K562 (cell line): Measurements from ENCODE around the gene ABHD14A. TPM values are rescaled to one million over a fixed set of nuclear protein-coding genes. Genes with fewer than 3 reads are reported as not detected.

ENCODE experiments used
- CCNT2 ChIP-seq: IDR thresholded peaks from 2 replicates; pipeline ENCODE4 v1.6.1; 2011; ENCODE audit warnings: borderline replicate concordance, low read depth, mild to moderate bottlenecking, moderate library complexity, mixed read lengths, low read length; ENCODE audit not compliant: insufficient read length; ENCODE audit errors: extremely low read depth
- TAF15 ChIP-seq: fragments of 200-400 bp; formaldehyde crosslinking; IDR thresholded peaks from 2 replicates; pipeline ENCODE4 v1.6.1; 2017; ENCODE audit warnings: mild to moderate bottlenecking, low read depth, low read length, moderate library complexity
- TEAD1 ChIP-seq, 2 experiments: fragments of 450-650 bp in 1 of 2; sonication (generic) in 1 of 2; formaldehyde crosslinking; IDR thresholded peaks; 2 replicates each; pipeline versions ENCODE4 v1.4.0 to v1.8.0; 2020 to 2022; ENCODE audit warnings: mild to moderate bottlenecking in 2 of 2, missing genetic modification reagents in 1 of 2
- WHSC1 ChIP-seq: IDR thresholded peaks from one replicate; pipeline ENCODE4 v1.6.1; 2012; ENCODE audit warnings: low read length, control low read depth, inconsistent platforms
- ZNF699 ChIP-seq: fragments of 250-450 bp; sonication (Bioruptor Pico); IDR thresholded peaks from 2 replicates; pipeline ENCODE4 v1.8.0; 2021; ENCODE audit warnings: mild to moderate bottlenecking, moderate library complexity; ENCODE audit not compliant: insufficient replicate concordance
- polyA plus RNA-seq, 8 experiments: library from polyadenylated mRNA; depleted of rRNA in 4 of 8; stranded (reverse) in 5 of 8; unstranded in 3 of 8; fragments of >200 nt; fragmentation: Nextera tagmentation in 2 of 8; fragmentation: Illumina TruSeq in 1 of 8; extraction: Ambion mirVana in 2 of 8; extraction: Trizol in 1 of 8; gene quantifications; 2 replicates each; pipeline versions ENCODE4 v1.2.1 to v1.2.3, GENCODE V29; 2011 to 2014; ENCODE audit warnings: inconsistent platforms in 1 of 8, missing spikeins in 1 of 8
- total RNA-seq, 7 experiments: library from RNA; depleted of rRNA in 6 of 7; stranded (reverse); fragments of >200 nt in 6 of 7; fragmentation: Illumina TruSeq in 2 of 7; extraction: Trizol in 2 of 7; gene quantifications; 2 replicates each; pipeline versions ENCODE4 v1.2.1 to v1.2.3, GENCODE V29; 2011 to 2021; ENCODE audit warnings: low replicate concordance in 1 of 7
- TF ChIP-seq, protein P1 (sequence below): fragments of 250-450 bp; sonication (Bioruptor Pico); IDR thresholded peaks from 2 replicates; pipeline ENCODE4 v1.4.0; 2020
- TF ChIP-seq, protein P2 (sequence below): fragments of 200-800 bp; sonication (Bioruptor generic); IDR thresholded peaks from 2 replicates; pipeline ENCODE4 v1.6.1; 2017; ENCODE audit warnings: missing genetic modification characterization, missing compliant biosample characterization

The ABHD14A gene
- total and polyA plus RNA-seq, 9 of the 15 experiments (the other 6 are each of a cell fraction or from before 2014, with no cell fraction given) = 0.90 to 10.5 (median 8.3) TPM

DNA sequence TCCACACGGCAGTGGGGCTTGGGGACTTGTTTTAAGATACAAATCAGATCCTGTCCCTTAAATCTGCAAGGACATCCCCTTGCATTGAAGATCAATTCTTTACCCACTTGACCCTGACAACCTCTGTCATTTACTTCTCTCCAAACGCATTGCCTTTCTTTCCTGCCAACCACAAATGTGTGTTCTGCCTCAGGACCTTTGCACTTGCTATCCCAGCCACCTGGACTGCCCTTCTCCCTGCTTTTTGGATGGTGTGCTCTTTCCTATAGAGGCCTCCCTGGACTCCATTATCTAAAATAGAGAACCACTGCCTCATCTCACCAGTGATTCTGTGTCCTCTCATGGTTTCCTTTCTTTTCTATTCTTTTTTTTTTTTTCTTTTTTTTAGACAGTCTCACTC is 22.3 kb downstream of the ABHD14A start (continued):
- TF ChIP-seq TAF15 = no peak
- no peak for TF ChIP-seq TEAD1 (CRISPR knock-in tag; IDR thresholded peaks at IDR 0.05)
- TF ChIP-seq WHSC1 = no peak
- TF ChIP-seq, protein P1, sequence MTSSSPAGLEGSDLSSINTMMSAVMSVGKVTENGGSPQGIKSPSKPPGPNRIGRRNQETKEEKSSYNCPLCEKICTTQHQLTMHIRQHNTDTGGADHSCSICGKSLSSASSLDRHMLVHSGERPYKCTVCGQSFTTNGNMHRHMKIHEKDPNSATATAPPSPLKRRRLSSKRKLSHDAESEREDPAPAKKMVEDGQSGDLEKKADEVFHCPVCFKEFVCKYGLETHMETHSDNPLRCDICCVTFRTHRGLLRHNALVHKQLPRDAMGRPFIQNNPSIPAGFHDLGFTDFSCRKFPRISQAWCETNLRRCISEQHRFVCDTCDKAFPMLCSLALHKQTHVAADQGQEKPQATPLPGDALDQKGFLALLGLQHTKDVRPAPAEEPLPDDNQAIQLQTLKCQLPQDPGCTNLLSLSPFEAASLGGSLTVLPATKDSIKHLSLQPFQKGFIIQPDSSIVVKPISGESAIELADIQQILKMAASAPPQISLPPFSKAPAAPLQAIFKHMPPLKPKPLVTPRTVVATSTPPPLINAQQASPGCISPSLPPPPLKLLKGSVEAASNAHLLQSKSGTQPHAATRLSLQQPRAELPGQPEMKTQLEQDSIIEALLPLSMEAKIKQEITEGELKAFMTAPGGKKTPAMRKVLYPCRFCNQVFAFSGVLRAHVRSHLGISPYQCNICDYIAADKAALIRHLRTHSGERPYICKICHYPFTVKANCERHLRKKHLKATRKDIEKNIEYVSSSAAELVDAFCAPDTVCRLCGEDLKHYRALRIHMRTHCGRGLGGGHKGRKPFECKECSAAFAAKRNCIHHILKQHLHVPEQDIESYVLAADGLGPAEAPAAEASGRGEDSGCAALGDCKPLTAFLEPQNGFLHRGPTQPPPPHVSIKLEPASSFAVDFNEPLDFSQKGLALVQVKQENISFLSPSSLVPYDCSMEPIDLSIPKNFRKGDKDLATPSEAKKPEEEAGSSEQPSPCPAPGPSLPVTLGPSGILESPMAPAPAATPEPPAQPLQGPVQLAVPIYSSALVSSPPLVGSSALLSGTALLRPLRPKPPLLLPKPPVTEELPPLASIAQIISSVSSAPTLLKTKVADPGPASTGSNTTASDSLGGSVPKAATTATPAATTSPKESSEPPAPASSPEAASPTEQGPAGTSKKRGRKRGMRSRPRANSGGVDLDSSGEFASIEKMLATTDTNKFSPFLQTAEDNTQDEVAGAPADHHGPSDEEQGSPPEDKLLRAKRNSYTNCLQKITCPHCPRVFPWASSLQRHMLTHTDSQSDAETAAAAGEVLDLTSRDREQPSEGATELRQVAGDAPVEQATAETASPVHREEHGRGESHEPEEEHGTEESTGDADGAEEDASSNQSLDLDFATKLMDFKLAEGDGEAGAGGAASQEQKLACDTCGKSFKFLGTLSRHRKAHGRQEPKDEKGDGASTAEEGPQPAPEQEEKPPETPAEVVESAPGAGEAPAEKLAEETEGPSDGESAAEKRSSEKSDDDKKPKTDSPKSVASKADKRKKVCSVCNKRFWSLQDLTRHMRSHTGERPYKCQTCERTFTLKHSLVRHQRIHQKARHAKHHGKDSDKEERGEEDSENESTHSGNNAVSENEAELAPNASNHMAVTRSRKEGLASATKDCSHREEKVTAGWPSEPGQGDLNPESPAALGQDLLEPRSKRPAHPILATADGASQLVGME = no peak
- TF ChIP-seq, protein P2, sequence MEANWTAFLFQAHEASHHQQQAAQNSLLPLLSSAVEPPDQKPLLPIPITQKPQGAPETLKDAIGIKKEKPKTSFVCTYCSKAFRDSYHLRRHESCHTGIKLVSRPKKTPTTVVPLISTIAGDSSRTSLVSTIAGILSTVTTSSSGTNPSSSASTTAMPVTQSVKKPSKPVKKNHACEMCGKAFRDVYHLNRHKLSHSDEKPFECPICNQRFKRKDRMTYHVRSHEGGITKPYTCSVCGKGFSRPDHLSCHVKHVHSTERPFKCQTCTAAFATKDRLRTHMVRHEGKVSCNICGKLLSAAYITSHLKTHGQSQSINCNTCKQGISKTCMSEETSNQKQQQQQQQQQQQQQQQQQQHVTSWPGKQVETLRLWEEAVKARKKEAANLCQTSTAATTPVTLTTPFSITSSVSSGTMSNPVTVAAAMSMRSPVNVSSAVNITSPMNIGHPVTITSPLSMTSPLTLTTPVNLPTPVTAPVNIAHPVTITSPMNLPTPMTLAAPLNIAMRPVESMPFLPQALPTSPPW (CRISPR knock-in tag) = no peak
- no peak for TF ChIP-seq ZNF699 (CRISPR knock-in tag)
- no peak for TF ChIP-seq CCNT2
